HG03280 (cell line): ENCODE data around the gene CLEC4F.
A peak's percentile ranks its signal among the peaks of the same experiment; 100 is the strongest.

Experiments used
- ATAC-seq: cut with Tn5 transposase; IDR thresholded peaks from one replicate; pipeline ENCODE4 v1.9.1; 2021; ENCODE audit warnings: mild to moderate bottlenecking, moderate library complexity; ENCODE audit not compliant: unreplicated experiment

The CLEC4F gene

GRCh38 chr2:70790136-70790828, 30.1 kb downstream of the CLEC4F start, which contains the start of gene FIGLA:
Gene FIGLA (minus strand): TSS chr2:70790643. CDS start chr2:70790638, 5 bp downstream.
- ATAC-seq, result no peak

GRCh38 chr2:70789304-70790135, 30.9 kb downstream of the CLEC4F start:
- ATAC-seq, result no peak

GRCh38 chr2:70785137-70785911, 35.1 kb downstream of the CLEC4F start:
- peak; percentile 47 for ATAC-seq

GRCh38 chr2:70784320-70784719, 36.1 kb downstream of the CLEC4F start:
- ATAC-seq, result no peak

- ATAC-seq, result no peak
Observed at GRCh38 chr2:70779911-70780545, 40.4 kb downstream of the CLEC4F start.

GRCh38 chr2:70779491-70779890, 40.9 kb downstream of the CLEC4F start:
- no peak for ATAC-seq

- ATAC-seq, result no peak
Observed at GRCh38 chr2:70778676-70779075, 41.7 kb downstream of the CLEC4F start.

- ATAC-seq, result no peak
Observed at GRCh38 chr2:70777450-70777849, 42.9 kb downstream of the CLEC4F start.

GRCh38 chr2:70776266-70776665, 44.1 kb downstream of the CLEC4F start:
- no peak for ATAC-seq

- no peak for ATAC-seq
Observed at GRCh38 chr2:70775141-70775540, 45.3 kb downstream of the CLEC4F start.

- no peak for ATAC-seq
Observed at GRCh38 chr2:70772486-70773155, 47.8 kb downstream of the CLEC4F start.

GRCh38 chr2:70771446-70771845, 49.0 kb downstream of the CLEC4F start:
- no peak for ATAC-seq

GRCh38 chr2:70769450-70769849, 50.9 kb downstream of the CLEC4F start:
- ATAC-seq, result no peak

- ATAC-seq, result no peak
Observed at GRCh38 chr2:70768590-70769085, 51.8 kb downstream of the CLEC4F start.

GRCh38 chr2:70767699-70768589, 52.5 kb downstream of the CLEC4F start, which contains the start of gene ADD2:
Gene ADD2 (minus strand): TSS chr2:70768200. CDS start chr2:70706408, 61,792 bp downstream.
- no peak for ATAC-seq

- no peak for ATAC-seq
Observed at GRCh38 chr2:70767079-70767698, 53.2 kb downstream of the CLEC4F start.

GRCh38 chr2:70766357-70767078, 53.9 kb downstream of the CLEC4F start:
- ATAC-seq, result no peak

- ATAC-seq, result no peak
Observed at GRCh38 chr2:70765507-70765906, 54.9 kb downstream of the CLEC4F start.
